Measurements from ENCODE around the gene MAML2.

MAML2 gene

DNA sequence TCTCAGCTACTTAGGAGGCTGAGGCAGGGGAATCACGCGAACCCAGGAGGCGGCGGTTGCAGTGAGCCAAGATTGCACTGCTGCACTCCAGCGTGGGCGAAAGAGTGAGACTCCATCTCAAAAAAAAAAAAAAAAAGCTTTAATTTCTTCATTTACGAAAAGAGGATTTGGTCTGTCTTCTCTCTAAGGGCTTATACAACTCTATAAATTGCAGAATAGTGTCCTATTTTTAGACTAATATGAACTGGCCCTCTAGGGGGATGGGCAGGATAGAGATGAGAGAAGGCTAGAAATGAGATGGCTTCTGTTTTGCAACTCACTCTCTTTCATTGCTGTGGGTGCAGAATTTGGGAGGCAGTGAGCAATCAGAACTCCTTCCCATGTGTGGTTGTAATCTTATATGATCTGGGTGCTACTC, 11.3 kb downstream of the MAML2 start:
- TF ChIP-seq, protein P1, sequence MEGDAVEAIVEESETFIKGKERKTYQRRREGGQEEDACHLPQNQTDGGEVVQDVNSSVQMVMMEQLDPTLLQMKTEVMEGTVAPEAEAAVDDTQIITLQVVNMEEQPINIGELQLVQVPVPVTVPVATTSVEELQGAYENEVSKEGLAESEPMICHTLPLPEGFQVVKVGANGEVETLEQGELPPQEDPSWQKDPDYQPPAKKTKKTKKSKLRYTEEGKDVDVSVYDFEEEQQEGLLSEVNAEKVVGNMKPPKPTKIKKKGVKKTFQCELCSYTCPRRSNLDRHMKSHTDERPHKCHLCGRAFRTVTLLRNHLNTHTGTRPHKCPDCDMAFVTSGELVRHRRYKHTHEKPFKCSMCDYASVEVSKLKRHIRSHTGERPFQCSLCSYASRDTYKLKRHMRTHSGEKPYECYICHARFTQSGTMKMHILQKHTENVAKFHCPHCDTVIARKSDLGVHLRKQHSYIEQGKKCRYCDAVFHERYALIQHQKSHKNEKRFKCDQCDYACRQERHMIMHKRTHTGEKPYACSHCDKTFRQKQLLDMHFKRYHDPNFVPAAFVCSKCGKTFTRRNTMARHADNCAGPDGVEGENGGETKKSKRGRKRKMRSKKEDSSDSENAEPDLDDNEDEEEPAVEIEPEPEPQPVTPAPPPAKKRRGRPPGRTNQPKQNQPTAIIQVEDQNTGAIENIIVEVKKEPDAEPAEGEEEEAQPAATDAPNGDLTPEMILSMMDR (conservative IDR thresholded peaks at IDR 0.05), result no peak
- no peak for TF ChIP-seq ZFX (IDR thresholded peaks at IDR 0.05)
- no peak overlapping the region for H3K27ac ChIP-seq

- TF ChIP-seq ZFX (IDR thresholded peaks at IDR 0.05), result no peak
- TF ChIP-seq, protein P1 (conservative IDR thresholded peaks at IDR 0.05), result no peak
- H3K27ac ChIP-seq, result no peak overlapping the region
Observed at GRCh38 chr11:96330511-96330859, 12.5 kb downstream of the MAML2 start.

- TF ChIP-seq, protein P1 (conservative IDR thresholded peaks at IDR 0.05), result no peak
- TF ChIP-seq ZFX (IDR thresholded peaks at IDR 0.05), result no peak
- H3K27ac ChIP-seq, result no peak overlapping the region
Observed at GRCh38 chr11:96329855-96330510, 13.0 kb downstream of the MAML2 start.

GRCh38 chr11:96329419-96329818, 13.6 kb downstream of the MAML2 start:
- no peak overlapping the region for H3K27ac ChIP-seq
- TF ChIP-seq, protein P1 (conservative IDR thresholded peaks at IDR 0.05), result no peak
- no peak for TF ChIP-seq ZFX (IDR thresholded peaks at IDR 0.05)

DNA sequence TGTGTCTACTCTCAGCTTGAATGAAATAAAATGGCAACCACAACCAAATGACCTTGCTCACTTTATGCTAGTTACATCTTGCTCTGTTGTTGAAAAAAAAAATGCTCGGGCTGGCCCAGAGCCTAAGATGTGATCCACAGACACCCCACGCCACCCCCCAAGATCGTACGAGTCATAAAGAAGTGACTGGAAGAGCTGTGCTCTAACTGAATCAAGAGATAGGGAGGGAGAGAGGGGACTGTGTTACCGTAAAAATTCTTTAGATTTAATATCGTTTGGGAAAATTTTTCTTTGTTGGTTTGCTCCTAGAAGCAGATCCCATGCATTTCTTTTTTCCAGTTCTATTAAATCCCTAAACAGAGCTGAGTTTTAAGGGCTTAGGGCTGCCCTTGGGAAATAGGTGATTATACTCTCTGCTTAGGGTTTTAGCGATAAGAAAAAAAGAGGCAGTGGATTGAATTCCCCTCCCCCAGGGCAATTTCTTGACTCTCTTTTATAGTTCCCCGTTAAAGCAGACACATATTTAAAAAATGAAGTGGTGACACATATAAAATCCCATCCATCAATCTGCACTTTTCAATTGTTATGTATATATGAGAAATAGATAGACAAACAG, 14.5 kb downstream of the MAML2 start:
- TF ChIP-seq, protein P1 (conservative IDR thresholded peaks at IDR 0.05), result no peak
- TF ChIP-seq ZFX (IDR thresholded peaks at IDR 0.05), result no peak
- no peak overlapping the region for H3K27ac ChIP-seq

- no peak for TF ChIP-seq ZFX (IDR thresholded peaks at IDR 0.05)
- TF ChIP-seq, protein P1 (conservative IDR thresholded peaks at IDR 0.05), result no peak
- H3K27ac ChIP-seq, result no peak overlapping the region
Observed at GRCh38 chr11:96326959-96327358, 16.0 kb downstream of the MAML2 start.

DNA sequence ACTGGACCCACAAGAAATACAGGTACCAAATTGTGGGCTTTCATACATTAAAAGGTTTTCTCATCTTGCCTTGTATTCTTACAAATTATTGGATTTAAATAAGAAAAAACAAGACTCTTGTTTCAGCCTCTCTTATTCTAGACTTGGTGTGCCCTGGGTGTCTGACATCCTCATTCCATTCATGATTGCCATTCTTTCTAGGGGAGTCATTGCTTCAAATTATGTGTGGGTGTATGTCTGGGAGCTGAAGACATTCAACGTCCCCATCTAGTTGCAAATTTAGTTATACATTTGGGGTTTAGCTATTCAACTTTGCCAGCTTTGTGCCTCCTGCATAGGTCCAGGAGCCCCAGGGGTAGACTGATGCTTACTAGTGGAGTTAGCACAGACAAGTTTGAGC, 18.1 kb downstream of the MAML2 start:
- no peak for TF ChIP-seq ZFX (IDR thresholded peaks at IDR 0.05)
- TF ChIP-seq, protein P1 (conservative IDR thresholded peaks at IDR 0.05), result no peak
- H3K27ac ChIP-seq, result no peak overlapping the region

Data from C4-2B (cell line).